Right renal cortex interstitium (tissue), 3 donors: ENCODE results near the gene ACAP3. TPM values are rescaled to one million over a fixed set of nuclear protein-coding genes. Genes with fewer than 3 reads are reported as not detected.

ENCODE experiments used
- DNase-seq, 3 donors: peaks; one replicate each; pipeline ENCODE4 v3.0.0-alpha.2; 2013; ENCODE audit warnings: low read depth in 3 of 3, low spot score in 2 of 3
- polyA plus RNA-seq, 3 donors: library from polyadenylated mRNA; unstranded; fragments of 120-200 nt; gene quantifications; one replicate each; pipeline ENCODE4 v1.2.1, GENCODE V29; 2013; ENCODE audit not compliant: insufficient read length in 3 of 3

ACAP3 gene
- polyA plus RNA-seq, 3 donors: 15.1 to 18.0 (median 16.1) TPM

DNA sequence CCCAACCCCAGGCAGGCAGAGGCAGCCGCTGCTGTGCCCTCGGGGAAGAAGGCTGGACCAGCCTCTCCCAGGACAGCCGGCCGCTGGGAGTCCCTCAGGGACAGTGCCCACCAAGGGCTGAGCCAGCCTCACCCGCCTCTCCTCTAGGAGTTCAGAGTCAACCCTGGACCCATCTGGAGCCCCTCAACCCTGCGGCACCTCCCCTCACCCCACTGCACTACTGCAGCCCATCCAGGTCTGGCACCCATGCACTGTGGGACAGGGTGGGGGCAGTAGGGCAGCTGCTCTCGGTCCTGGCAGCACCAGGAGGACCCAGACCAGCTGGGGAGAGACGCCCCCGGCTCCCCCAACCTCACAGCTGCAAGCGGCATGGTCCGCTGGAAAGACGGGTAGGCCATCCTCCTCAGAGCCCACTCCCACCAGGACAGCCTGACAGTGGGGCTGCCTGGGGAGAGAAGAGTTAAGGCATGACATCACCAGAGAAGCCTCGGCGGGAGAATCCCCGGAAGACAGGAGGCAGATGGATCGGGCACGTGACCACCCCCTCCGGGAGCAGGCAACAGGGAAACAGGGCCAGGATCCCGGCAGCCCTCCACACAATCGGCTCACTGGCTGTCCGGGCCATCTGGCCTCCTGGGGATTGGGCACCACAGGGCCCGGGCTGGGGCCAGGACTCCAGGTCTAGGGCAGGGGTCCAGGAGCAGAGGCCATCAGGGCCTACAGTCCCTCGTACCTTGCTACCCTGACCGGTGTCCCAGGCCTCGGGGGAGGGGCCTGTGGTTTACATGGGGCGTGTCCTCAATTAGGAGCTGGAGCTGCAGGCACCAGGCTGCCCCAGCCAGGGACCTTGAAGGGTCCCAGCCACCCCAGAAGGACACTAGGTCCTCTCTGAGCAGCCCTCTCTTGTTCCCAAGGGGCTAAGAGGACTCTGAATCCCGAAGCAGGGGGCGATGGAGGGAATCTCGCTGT is 3.1 kb downstream of the ACAP3 start:
- peak in 2 of 3 donors; percentile 39 to 52 for DNase-seq

DNA sequence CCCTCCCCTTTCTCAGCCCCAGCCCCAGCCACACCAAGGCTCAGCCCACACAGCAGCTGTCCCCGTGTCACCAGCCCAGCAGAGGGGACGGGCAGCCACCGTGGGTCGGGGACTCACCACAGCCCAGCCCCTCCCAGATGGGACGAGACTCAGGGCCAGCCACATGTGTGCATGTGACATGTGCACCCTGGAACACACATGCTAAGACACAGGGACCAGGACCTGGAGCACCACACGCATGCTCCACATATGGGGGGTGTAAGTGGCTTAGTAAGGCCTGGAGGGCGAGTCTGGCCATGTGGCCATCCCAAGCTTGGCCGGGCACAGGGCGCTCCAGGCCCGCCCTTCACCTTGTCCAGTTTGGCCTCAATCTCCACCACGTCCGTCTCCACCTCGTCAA is 4.0 kb downstream of the ACAP3 start:
- DNase-seq: no peak

DNA sequence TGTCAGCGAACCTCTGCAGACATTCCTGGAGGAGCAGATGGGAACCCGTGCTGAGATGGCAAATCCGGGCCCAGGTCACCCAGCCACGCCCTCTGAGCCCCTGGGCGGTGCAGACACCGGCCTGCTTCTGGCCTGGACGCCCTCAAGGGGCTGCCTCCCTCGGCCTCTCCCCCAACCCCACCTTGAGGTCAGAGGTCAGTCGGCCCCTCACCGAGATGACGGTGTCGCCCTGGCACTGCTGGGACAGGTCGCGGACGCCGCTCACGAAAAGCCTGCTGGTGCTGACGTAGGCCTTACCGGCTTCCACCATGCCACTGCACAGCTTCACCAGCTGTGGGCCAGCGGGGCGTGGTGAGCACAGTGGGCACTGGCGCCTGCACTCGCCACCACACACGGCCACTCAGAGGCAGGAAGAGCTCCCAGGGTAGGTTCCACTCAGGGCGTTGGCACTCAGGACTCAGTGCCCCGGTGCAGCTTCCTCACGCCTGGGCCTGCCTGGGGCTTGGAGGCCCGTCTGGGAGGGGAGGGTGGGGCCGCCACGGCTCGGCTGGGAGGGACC is 4.7 kb downstream of the ACAP3 start:
- no peak for DNase-seq

DNA sequence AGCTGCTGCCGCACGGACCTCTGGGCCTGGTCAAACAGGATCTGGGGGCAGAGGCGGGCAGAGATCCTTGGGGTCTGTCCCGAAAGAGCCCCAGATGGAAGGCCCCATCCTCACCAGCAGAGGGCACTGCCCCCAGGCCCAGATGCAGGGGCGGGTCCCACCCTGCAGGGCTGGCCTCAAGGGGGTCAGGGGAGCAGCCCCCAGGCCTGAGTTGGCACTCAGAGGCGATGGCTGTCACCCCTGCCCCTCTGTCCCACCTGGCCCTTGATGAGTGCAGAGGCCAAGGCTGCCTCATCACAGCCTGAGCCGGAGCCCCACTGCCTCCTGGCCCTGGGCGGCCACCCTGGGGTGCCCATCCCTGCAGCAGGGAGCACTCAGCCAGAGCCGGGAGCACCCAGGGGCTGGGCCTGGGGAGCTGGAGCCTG is 5.7 kb downstream of the ACAP3 start:
- DNase-seq: no peak

DNA sequence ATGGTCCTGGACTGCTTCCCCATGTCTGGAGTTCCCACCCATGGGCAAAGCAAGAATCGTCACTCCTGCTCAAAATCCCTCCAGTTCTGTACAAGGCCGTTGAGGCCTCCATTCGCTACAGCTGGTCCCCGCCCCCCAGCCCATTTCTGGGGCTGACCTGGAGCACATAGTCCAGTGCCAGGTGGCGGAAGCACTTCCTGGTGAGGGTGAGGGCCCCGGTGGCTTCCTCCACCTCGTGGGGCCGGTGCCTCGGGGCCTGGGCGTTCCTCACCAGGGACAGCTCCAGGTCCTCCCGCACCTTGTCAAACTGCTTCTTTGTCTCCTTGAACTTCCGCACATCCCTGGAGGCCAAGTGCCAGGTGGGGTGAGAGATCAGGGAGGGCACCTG is 7.4 kb downstream of the ACAP3 start:
- no peak for DNase-seq

DNA sequence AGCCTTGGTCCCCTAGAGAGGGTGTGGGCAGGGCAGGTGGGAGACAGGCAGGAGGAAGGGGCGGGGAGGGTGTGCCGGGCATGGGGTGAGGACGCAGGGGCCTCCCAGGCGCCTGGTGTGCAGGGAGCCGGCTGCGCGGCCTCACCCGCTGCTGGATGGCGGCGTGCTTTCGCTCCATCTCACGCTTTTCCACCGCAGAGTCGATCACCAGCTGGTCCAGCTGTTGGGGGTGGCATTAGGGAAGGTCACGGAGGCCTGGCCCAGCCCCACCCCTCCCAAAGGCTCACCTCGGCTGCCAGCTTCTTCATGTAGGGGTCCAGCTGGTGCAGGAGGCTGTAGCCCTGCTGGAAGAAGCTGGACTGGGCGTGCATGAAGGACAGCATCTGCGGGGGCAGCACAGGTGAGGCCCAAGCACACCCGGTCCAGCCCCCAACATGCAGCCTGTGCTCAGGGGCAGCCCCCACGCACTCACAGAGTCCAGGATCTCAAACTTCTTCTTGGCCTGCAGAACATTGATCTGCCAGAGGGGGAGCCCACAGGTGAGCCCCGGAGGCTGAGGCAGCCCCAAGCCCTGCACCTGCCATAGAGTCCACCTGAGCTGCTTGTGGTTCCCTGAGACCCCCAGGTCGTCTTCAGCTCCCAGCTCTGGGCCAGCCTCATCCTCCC is 7.9 kb downstream of the ACAP3 start:
- DNase-seq: no peak

DNA sequence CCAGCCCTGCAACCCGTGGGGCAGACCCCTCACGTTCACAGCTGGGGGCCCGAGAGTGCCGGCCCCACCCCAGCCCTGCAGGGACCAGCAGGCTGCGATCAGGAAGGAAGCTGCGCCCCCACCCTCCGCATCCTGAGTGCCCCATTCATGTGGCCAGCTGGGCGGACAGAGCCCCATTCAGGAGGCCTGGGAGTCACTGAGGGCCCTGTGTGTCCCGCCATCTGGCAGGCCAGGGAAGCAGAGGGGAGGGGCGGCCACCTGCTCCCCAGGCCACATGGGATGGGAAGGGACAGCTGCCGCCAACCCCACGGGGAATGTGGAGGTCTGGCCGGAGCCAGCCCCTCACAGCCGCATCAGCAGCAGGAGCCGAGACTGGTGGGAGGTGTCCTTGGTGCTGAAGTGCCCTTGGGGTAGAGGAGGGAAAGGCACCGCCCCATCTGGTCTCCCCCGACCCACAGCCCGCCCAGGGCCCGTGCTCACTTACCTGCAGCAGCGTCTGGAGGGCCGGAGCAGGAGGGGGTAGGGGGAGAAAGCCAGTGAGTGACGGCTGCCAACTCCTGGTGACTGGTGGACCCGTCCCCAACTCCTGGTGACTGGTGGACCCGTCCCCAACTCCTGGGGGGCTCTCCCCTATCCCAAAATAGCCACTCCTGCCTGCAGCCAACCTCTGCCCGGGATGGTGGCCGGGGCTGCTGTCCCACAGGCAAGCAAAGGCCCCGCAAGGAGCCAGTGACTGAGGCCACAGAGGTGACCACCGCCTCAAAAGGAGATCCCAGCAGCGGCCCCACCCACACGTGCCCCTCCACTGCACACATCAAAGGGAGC is 8.7 kb downstream of the ACAP3 start:
- DNase-seq: no peak

DNA sequence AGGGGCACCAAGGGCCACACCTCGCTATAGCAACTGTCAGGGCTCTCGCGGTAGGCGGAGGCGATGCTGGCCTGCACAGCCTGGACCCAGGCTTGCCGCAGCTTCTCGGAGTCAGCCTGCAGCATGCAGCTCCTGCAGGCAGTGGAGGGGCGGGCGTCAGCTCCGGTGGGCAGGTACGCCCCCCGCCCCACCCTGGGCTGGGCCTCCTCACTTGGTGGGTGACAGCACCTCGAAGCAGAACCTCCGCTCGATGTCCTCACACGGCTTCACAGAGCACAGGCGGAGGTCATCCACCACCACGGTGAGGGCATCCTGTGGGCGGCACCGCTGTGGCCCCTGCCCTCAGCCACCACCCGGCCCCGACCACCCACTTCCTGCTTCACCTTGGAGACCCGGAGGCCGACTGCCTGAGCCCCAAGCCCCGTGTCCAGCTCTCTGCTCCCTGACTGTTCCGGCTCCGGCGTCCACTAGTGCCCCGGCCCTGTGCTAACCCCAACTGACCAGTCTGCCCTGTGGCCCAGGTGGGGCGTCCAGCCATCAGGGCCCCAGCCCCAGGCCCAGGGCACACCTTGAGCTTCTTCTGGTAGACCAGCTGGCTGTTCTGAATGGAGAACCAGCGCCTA is 9.8 kb downstream of the ACAP3 start:
- no peak for DNase-seq

DNA sequence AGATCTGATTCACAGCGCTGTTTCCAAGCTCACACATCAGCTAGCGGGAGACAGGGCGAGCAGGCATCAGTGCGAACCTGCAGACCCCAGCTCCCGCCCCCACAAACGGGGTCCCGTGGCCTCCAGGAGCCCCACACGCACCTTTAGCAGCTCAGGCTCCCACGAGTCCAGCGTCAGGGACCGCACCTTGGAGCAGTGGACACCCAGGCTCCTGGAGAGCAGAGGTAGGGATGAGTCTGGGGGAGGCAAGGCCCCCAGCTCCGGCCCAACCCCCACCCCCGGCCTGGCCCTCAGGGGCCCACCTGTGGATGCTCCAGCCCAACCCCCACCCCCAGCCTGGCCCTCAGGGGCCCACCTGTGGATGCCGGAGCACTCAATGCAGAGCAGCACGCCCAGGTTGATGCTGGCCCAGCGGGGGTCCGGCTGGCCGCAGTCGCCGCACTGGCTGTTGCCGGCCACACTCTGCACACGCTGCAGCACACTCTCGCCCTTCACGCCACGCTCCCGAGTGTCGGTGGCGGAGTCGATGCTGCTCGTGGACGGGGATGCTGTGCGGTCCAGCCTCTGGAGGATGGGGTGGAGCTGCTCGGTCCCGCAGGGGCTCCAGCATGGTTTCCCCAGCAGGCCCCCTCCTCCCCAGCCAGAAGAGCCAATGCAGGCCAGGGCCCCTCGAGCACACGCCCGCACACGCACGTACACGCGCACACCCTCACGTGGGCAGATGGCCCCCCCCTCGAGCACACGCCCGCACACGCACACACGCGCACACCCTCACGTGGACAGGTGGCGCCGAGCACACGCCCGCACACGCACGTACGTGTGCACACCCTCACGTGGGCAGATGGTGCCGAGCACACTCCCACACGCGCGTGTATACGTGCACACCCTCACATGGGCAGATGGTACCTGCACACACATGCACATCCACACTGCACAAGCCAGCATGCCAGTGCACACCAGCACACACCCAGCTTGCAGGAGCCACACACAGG is 11.4 kb downstream of the ACAP3 start:
- DNase-seq: no peak

DNA sequence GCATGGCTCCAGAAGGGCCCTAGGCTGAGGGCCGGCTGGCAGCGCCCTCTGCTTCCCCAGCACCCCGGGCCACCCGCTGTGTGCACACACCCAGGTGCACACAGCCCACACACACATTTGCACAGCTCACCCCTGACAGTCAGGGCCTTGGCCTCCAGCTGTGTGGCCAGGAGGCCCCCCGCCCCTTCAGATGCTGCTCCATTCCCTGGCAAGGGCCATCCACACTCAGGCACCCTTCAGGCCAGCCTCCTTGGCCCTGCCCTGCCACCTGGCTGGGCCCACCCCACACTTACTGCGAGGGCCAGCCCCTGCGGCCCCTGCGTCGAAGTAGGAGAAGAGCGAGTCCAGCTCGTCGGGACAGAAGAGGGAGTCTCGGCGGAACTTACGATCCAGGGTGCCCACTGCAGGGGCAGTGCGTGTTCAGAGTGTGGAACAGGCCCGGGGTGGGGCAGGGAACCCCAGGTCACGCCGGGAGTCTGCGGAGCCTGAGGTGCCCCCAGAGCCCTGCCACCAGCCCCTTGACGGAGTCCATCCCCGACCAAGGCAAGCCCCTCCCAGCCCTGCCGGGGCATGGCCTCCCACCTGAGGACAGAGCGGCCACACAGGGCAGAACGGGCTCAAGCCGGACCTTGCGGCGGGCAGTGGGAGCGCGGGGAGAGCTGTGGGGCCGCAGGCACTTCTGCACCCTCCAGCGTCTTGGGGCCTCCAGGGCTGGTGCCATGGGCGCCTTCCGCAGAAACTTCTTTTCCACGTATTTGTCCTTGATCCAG is 12.4 kb downstream of the ACAP3 start:
- DNase-seq: no peak

DNA sequence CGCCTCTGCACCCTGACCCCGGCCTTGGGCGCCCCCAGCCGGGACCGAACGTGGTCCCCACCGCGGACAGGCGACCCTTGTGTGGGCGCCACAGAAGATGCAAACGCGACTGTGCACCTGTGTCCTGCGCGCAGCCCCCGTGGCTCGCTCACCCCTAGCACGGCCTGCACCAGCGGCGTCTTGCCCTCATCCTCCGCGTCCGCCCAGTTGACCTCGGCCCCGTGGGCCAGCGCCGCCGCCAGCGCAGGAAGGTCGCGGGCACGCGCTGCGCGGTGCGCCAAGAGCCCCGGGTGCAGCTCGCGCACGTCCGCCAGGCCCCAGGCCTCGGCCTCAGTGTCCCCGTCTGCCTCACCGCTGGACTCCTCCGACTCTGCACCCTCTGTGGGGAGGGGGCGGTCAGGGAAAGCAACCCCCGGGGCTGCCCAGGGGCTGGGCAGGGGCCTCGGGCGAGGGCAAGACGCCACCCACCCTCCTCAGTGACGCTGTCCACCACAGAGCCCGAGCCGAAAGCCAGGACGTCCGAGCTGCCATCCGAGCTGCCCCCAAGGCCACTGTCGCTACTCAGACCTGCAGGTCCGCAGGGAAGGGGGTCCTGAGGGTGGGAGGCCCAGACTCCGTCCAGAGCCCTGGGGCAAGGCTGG is 13.4 kb downstream of the ACAP3 start:
- no peak for DNase-seq

DNA sequence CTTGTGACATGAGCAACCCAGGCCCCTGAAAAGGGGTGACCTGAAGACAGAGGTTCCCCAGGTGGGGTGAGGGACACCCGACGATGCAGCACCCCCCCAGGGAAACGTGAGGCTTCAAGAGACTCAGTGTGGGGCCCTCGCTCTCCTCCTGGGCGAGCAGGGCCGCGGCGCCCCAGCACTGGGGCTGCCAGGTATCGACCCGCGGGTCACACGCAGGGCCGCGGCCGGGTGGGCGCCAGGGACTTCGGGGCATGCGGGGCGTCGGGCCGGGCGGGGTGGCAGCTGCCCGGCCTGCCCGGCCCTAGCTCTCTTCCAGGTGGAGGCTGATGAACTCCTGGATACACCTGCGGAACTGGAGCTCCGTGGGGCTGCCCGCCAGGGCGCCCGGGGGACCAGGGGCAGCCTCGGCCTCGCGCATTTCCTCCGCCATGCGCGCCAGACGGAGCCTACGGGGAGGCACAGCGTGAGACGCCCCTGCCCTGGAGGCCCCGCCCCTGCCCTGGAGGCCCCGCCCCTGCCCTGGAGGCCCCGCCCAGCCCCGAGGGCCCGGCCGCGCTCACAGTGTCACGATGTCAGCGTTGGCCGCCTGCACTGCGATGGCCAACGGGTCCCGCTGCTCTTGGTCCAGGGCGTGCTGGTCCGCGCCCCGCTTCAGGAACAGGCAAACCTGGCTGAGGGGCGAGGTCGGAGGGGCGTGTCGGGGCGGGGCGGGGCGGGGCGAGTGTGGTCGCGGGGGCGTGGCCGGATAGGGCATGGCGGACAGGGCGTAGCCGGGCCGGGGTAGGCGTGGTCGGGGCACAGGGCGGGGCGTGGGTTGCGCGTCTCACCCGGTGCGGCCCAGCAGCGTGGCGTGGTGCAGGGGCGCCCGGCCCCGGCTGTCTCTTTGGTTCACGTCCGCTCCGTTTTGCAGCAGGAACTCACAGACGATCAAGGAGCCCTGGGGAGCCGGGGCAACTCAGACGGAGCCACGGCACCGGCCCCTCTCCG is 14.2 kb downstream of the ACAP3 start:
- DNase-seq: no peak

DNA sequence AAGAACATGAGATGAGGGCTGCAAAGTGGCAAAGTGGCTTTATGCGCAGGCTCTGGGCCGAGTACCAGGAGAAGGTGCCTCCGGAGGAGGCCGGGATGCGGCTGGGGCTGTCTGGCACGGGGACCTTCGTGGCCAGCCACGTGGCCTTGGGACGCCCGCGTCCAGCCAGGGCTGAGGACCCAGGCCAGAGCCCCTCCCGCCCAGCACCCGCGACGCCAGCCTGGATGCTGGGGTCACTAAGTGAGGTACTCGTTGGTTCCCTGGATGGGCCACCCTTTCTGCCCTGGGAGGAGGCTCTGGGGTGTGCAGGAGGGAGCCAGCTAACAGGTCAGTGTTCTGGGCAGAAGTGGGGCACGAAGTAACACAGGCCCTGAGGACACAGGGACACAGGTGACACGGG is 14.9 kb downstream of the ACAP3 start:
- no peak for DNase-seq

DNA sequence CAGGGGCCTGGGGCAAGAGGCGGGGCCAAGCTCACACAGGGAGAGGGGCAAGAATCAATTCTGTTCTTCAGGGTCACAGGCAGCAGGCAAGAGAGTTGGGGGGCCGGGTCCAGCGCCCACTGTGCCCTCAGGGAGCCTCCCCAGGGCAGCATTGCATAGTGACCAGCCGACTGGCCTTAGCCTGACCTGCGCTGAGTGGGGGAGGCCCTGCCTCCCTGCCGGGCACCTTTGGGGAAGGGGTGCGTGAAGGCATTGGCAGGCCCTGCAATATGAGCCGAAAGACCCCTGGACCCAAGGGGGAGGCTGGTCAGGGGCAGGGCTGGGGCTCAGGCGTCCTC is 15.3 kb downstream of the ACAP3 start:
- no peak for DNase-seq

DNA sequence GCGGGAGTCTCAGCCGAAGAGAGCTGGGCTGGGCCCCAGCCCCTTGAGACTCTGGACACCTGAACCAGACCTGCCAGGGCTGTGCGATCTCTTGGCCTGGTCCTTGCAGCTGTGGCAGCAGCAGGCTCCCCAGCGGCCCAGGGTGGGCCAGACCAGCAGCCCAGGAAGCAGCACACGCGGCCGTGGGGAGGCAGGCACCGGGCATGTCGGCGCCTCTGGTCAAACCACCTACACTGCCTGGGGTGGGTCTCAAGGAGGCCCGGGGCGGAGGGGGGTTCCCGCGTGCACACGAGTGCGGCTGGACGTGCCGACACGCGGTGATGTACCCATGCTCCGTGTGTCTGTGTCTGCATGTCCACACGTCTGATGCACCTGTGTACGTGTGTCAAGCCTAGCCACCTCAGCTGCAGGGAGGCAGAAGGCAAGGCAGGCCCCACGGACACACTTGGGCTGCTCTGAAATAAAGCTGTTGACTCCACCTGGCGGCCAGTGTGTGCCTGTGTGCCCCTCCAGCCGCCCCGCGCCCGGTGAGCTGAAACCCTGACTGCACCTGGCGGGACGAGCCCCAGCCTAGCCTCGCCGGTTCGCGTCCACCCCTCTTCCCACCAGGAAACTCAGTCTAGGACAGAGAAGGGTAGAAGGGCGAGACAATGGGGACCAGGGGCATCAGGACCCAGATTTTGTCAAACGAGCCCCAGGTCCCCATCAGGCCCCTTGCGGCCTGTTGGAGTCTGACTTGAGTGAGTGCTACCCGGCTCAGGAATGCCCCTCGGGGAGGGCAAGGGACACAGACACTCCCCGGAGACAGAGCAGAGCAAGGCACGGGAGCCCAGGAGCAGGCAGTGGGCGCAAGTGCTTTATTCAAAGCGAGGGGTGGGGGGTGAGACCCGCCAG is 15.9 kb downstream of the ACAP3 start:
- peak in 2 of 3 donors; percentile 59 to 61 for DNase-seq

DNA sequence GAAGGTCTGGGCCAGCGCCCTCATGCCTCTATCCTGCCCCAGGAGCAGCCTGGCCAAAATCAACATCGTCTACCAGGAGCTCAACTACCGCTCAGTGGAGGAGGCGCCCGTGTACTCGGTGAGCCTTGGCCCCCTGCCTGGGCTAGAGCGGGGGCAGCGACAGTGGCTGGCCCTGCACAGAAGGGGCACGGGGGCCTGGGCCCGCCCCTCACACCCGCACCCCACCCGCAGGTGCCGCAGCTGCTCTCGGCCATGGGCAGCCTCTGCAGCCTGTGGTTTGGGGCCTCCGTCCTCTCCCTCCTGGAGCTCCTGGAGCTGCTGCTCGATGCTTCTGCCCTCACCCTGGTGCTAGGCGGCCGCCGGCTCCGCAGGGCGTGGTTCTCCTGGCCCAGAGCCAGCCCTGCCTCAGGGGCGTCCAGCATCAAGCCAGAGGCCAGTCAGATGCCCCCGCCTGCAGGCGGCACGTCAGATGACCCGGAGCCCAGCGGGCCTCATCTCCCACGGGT is 16.7 kb downstream of the ACAP3 start:
- no peak for DNase-seq
